MCF 10A (cell line): ENCODE measurements around the gene C2orf49. TPM values are rescaled to one million over a fixed set of nuclear protein-coding genes. Genes with fewer than 3 reads are reported as not detected.

ENCODE experiments used
- BruUV-seq: library from RNA; stranded (reverse); fragments of 400-500 nt; replicated peaks from 2 replicates; lab custom pipeline; 2021; lab: Mats Ljungman, UMichigan
- CTCF ChIA-PET: fragments of 300-600 bp; sonication (Branson Sonifier 250); formaldehyde crosslinking; extraction: SDS; loops from one replicate; lab custom pipeline; 2021; ENCODE audit warnings: antibody characterized with exemption, inconsistent platforms; lab: Yijun Ruan, JAX
- POLR2A ChIA-PET: fragments of 300-600, 350-650 bp; sonication (Branson Sonifier 250); formaldehyde crosslinking; extraction: SDS; loops from one replicate; lab custom pipeline; 2020; ENCODE audit warnings: antibody characterized with exemption, inconsistent platforms; lab: Yijun Ruan, JAX
- DNase-seq: peaks from one replicate; pipeline ENCODE4 v3.0.0-alpha.2; 2018; ENCODE audit not compliant: unreplicated experiment
- H3K27ac Mint-ChIP-seq: one replicate; pipeline ENCODE4 v1.8.0; 2022; ENCODE audit warnings: mild to moderate bottlenecking, low read depth, mixed read lengths; ENCODE audit not compliant: unreplicated experiment
- H3K27me3 Mint-ChIP-seq: one replicate; pipeline ENCODE4 v1.8.0; 2022; ENCODE audit warnings: mixed read lengths; ENCODE audit not compliant: insufficient read depth, unreplicated experiment
- H3K36me3 Mint-ChIP-seq: one replicate; pipeline ENCODE4 v1.8.0; 2022; ENCODE audit warnings: mild to moderate bottlenecking, moderate library complexity, mixed read lengths; ENCODE audit not compliant: insufficient read depth, unreplicated experiment
- H3K4me1 Mint-ChIP-seq: one replicate; pipeline ENCODE4 v1.8.0; 2022; ENCODE audit warnings: mixed read lengths; ENCODE audit not compliant: insufficient read depth, unreplicated experiment
- H3K4me3 Mint-ChIP-seq: one replicate; pipeline ENCODE4 v1.8.0; 2022; ENCODE audit warnings: mild to moderate bottlenecking, moderate library complexity, mixed read lengths; ENCODE audit not compliant: unreplicated experiment
- H3K9me3 Mint-ChIP-seq: one replicate; pipeline ENCODE4 v1.8.0; 2022; ENCODE audit warnings: mixed read lengths; ENCODE audit not compliant: unreplicated experiment
- CTCF ChIP-seq: fragments of 200-600 bp; IDR thresholded peaks from one replicate; pipeline ENCODE4 v1.8.0; 2022; ENCODE audit warnings: antibody characterized with exemption, mild to moderate bottlenecking; ENCODE audit not compliant: unreplicated experiment
- intact Hi-C: fragments of 100-400 bp; cut with micrococcal nuclease; formaldehyde crosslinking; loops from 2 replicates; pipeline ENCODE4 v1.14.1; 2022
- total RNA-seq: library from RNA; stranded (reverse); gene quantifications from 2 replicates; pipeline ENCODE4 v1.2.3, GENCODE V29; 2022

C2orf49 gene
- total RNA-seq, 1 experiment from 2014 or later, result 24.2 TPM

GRCh38 chr2:105296017-105296611 is 41.2 kb upstream of the C2orf49 start:
- Mint-ChIP-seq H3K4me1 (peaks cover 11% of the 10 kb centered on the region), H3K27me3 (no peaks in the 10 kb centered on the region), H3K27ac (no peak overlapping the region), H3K36me3 (peaks cover 54% of the 10 kb centered on the region), H3K4me3 (no peak overlapping the region), H3K9me3 (no peaks in the 10 kb centered on the region)
- no peak for DNase-seq
- CTCF ChIA-PET, result interaction anchor here (0.6 to 4.0 kb wide), 6 partner anchors 14 to 240 kb away, joined by 3 to 19 read pairs (median 3); no protein-coding TSS in a partner anchor
- POLR2A ChIA-PET, result interaction anchor here (0.7 kb wide), 1 partner anchor 38 kb away, joined by 3 read pairs; no protein-coding TSS in a partner anchor
- intact Hi-C loops, result no loop called here
- BruUV-seq, result no TSS peak
- no peak for TF ChIP-seq CTCF

GRCh38 chr2:105297216-105297615 is 40.1 kb upstream of the C2orf49 start:
- BruUV-seq, result no TSS peak
- Mint-ChIP-seq H3K9me3 (no peaks in the 10 kb centered on the region), H3K4me3 (no peak overlapping the region), H3K36me3 (peaks cover 47% of the 10 kb centered on the region), H3K27me3 (no peaks in the 10 kb centered on the region), H3K4me1 (peaks cover 6% of the 10 kb centered on the region), H3K27ac (no peak overlapping the region)
- intact Hi-C loops, result no loop called here
- DNase-seq, result no peak
- ChIA-PET CTCF (interaction anchor here (0.5 to 1.3 kb wide), 2 partner anchors 11 to 15 kb away, joined by 3 read pairs; no protein-coding TSS in a partner anchor), POLR2A (no interaction called here)
- TF ChIP-seq CTCF, result no peak

- no peaks in the 10 kb centered on the region for H3K27me3 Mint-ChIP-seq
- peaks cover 6% of the 10 kb centered on the region for H3K4me1 Mint-ChIP-seq
- POLR2A ChIA-PET, result no interaction called here
- peaks cover 47% of the 10 kb centered on the region for H3K36me3 Mint-ChIP-seq
- H3K4me3 Mint-ChIP-seq, result no peak overlapping the region
- CTCF ChIA-PET, result interaction anchor here (0.5 to 1.3 kb wide), 4 partner anchors 10 to 103 kb away, joined by 3 read pairs; no protein-coding TSS in a partner anchor
- no peak for TF ChIP-seq CTCF
- no peak for DNase-seq
- H3K27ac Mint-ChIP-seq, result no peak overlapping the region
- H3K9me3 Mint-ChIP-seq, result no peaks in the 10 kb centered on the region
- intact Hi-C loops, result no loop called here
- BruUV-seq, result no TSS peak
Observed at GRCh38 chr2:105298017-105298416, 39.3 kb upstream of the C2orf49 start.

- Mint-ChIP-seq H3K27ac (no peak overlapping the region), H3K4me3 (no peak overlapping the region), H3K4me1 (peaks cover 6% of the 10 kb centered on the region), H3K27me3 (no peaks in the 10 kb centered on the region), H3K9me3 (no peaks in the 10 kb centered on the region), H3K36me3 (peaks cover 53% of the 10 kb centered on the region)
- no peak for TF ChIP-seq CTCF
- no TSS peak for BruUV-seq
- no peak for DNase-seq
- ChIA-PET POLR2A (no interaction called here), CTCF (interaction anchor here (0.8 to 1.1 kb wide), 3 partner anchors 11 to 186 kb away, joined by 3 to 5 read pairs (median 4); no protein-coding TSS in a partner anchor)
- intact Hi-C loops, result no loop called here
Observed at GRCh38 chr2:105299290-105299689, 38.0 kb upstream of the C2orf49 start.
